ENCODE measurements around the gene KIAA0825.
"Not testable (repeated sequence)": the region's sequence is repeated elsewhere in the genome, so short reads cannot be mapped to it uniquely, and the experiment has no call there.

Gene KIAA0825

DNA sequence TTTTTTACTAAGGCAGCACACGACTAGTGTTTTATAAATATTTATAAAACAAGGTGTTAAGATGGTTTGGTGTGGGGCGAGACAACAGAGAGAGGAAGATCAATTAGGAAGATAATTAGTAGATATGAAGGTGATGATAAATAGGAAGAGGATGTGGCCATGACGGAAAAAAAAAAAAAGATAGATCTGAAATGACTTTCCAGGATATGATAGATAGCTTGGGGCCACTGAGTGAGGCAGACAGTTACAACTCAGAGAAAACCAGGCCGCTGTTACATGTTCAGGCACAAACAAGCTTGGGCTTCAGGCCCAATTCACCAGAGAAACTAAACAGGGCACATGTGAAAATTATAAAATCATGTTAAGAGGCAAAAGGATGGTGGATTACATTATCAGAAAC is 43.2 kb downstream of the KIAA0825 start:
- no peak for DNase-seq (ENCODE audit: low read depth in 2 of 3, low spot score in 1 of 3)

GRCh38 chr5:94573349-94573748 is 45.1 kb downstream of the KIAA0825 start:
- not testable (repeated sequence) for DNase-seq (ENCODE audit: low read depth in 2 of 3, low spot score in 1 of 3)

DNA sequence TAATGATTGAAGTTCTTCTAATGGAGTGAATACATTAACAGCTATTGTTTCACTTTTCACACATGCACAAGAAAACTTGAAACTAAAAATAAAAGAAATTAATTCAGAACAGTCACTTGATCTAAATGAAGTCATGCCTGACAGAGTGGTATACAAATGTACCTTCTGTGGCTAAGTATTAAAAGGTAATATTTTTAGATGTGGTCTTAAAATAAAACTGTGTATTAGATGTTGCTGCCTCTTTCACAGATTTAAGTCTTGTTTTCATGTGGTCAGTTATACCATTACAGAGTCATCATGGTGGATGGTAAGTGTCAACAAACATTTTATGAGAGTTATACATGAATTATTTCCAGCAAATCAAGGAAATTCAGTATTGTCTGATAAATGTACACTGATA is 47.0 kb downstream of the KIAA0825 start:
- DNase-seq (ENCODE audit: low read depth in 2 of 3, low spot score in 1 of 3) = no peak

GRCh38 chr5:94564812-94565211 is 53.6 kb downstream of the KIAA0825 start:
- DNase-seq (ENCODE audit: low read depth in 2 of 3, low spot score in 1 of 3) = no peak

DNA sequence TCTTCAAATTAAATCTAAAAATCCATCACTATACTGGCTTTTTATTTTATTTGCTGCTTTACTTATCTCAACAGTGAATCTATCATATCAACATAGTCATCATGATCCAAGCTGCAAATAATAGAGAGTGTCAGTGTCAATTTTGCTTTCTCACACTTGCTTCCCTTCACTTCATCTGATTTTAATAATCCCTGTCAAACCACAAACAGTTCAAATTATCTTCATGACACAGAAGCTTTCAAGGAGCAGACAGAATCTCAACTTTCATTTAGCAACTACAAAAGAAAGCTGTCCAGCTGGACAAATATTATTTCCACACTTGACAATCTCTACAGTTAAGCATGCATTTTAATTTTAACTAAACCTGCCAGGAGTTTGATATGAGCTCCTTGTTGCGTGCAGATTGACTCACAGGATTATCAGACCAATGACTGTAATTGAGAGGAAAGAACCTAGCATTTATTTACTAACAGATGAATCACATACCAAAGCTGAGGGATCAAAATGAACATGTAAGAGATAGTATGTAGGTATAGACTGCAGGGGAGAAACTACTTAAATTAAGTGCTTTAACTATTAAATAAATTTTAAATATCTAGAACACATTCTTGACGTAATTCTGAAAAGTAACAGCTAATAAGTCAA is 56.0 kb downstream of the KIAA0825 start:
- no peak for DNase-seq (ENCODE audit: low read depth in 2 of 3, low spot score in 1 of 3)

GRCh38 chr5:94558028-94558427 is 60.4 kb downstream of the KIAA0825 start:
- DNase-seq (ENCODE audit: low read depth in 2 of 3, low spot score in 1 of 3) = no peak

DNA sequence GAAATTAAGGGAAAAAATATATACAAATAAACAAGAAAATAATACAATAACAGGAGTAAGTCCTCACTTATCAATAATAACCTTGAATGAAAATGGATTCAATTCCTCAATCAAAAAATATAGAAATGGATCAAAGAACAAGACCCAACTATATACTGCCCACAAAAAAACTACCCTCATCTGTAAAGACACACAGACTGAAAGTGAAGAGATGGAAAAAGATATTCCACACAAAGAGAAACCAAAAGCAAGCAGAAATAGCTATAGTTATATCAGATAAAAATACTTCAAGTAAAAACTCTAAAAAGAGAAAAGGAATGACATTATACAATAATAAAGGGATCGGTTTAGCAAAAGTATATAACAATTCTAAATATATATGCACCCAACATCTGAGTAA is 66.5 kb downstream of the KIAA0825 start:
- no peak for DNase-seq (ENCODE audit: low read depth in 2 of 3, low spot score in 1 of 3)

DNA sequence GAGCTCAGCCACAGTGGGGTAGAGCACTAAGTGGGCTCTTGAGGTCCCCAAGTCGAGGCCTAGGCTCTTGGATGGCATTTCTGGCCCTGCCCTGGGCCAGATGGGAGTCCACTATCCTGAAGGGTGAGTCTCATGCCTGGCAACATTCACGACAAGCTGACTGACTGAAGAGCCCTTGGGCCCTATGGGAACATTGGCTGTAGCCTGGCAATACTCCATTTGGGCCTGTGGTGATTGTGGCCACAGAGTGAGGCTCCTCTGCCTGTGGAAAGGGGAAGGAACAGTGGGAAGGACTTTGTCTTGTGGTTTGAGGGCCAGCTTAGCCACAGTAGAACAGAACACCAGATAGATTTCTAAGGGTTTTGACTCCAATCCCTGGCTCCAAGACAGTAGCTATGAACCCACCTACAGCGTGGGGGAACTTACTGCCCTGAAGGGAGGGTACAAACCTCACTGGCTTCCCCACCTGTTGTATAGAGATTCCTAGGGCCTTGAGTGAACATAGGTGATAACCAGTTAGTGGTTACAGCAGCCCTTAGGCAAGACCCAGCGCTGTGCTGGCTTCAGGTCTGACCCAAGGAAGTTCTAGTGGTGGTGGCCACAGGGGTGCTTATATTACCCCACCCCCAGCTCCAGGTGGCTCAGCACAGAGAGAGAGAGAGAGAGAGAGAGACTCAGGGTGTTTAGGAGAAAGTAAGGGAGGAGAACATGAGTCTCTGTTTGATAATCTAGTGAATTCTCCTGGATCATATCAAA is 72.4 kb downstream of the KIAA0825 start:
- no peak for DNase-seq (ENCODE audit: low read depth in 2 of 3, low spot score in 1 of 3)

GRCh38 chr5:94544875-94545547 is 73.4 kb downstream of the KIAA0825 start:
- no peak for DNase-seq (ENCODE audit: low read depth in 2 of 3, low spot score in 1 of 3)

GRCh38 chr5:94544031-94544650 is 74.3 kb downstream of the KIAA0825 start:
- DNase-seq (ENCODE audit: low read depth in 2 of 3, low spot score in 1 of 3) = no peak

DNA sequence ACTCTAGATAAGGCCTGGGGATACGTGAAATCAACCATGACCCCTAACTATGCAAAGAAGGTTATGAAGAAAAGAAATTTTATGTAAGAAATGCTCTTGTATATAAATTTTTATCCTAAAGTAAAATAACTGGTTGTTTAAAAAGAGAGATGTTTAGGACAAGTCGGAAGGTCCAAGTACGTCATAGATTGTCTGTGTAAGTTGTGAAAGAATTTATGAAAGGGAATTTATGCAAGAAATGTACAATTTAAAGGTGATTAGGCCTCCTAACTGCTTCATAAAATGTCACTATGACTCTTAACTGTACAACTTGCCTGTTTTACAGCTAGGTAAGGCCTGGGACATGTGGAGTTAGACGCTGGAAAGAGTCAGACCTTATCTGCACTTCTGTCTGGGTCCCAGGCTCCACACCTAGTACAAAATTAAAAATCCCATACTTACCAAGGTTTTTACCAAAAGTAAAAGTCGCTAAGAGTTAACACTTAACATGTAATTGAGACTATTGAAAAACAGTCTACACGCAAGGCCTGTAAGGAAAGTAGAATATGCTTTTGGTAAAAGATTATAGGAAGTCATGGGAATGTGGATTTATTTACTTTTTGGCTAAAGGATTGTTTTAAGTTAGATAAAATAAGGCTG is 77.4 kb downstream of the KIAA0825 start:
- DNase-seq (ENCODE audit: low read depth in 2 of 3, low spot score in 1 of 3) = no peak

DNA sequence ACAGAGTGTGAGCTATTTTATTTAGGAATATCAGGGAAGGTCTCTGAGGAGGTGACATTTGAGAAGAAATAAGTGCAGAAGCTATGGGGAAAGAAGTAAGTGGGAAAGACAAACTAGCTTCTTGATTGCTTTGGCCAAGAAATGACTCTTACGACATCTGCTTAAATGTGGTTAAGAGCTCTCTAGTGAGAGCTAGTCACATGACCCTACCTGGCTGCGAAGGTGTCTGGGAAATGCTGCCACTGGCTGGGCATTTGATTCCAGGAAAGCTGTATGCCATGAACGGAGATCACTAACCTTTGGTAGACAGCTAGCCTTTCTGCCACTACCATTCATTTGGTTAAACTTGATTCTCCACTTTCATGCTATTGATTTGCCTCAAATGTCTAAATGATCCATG is 80.1 kb downstream of the KIAA0825 start:
- no peak for DNase-seq (ENCODE audit: low read depth in 2 of 3, low spot score in 1 of 3)

DNA sequence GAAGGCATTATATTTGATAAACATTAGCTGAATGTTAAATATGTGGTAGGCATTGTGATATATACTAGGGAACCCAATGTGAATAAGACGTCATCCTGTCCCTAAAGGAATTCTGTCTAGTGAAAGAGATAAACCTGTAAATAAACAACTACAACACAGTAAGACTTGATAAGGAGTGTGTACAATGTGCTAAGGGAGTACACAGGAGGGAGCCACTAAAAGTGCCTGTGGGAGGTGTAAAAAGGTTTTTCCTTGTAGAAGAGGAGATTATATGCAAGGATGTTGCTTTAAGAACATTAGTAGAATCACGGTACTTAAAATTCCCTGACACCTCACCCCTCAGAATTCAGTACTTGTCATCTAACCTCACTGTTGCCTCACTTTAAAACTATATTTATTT is 91.7 kb downstream of the KIAA0825 start:
- DNase-seq (ENCODE audit: low read depth in 2 of 3, low spot score in 1 of 3) = no peak

- no peak for DNase-seq (ENCODE audit: low read depth in 2 of 3, low spot score in 1 of 3)
Observed at GRCh38 chr5:94524841-94525697, 93.3 kb downstream of the KIAA0825 start.

- DNase-seq (ENCODE audit: low read depth in 2 of 3, low spot score in 1 of 3) = no peak
Observed at GRCh38 chr5:94523018-94523417, 95.4 kb downstream of the KIAA0825 start.

DNA sequence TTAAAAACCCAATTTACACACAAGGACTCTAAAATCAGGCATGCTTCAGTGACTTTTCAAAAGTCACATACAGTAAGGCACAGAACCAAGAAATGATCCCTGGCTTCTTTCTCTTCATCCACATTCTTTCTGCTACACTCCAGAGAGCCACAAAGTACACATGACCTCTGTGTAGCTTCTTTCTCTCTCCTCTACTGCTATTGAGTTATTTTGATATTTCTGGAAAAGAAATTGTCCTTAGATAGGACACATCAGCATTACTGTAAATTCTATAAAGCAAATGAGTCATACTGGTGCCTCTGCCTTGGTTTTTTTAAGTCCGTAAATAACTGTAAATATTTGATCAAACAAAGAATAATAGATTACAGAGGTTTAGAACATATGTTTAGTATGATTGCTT is 96.3 kb downstream of the KIAA0825 start:
- no peak for DNase-seq (ENCODE audit: low read depth in 2 of 3, low spot score in 1 of 3)

DNA sequence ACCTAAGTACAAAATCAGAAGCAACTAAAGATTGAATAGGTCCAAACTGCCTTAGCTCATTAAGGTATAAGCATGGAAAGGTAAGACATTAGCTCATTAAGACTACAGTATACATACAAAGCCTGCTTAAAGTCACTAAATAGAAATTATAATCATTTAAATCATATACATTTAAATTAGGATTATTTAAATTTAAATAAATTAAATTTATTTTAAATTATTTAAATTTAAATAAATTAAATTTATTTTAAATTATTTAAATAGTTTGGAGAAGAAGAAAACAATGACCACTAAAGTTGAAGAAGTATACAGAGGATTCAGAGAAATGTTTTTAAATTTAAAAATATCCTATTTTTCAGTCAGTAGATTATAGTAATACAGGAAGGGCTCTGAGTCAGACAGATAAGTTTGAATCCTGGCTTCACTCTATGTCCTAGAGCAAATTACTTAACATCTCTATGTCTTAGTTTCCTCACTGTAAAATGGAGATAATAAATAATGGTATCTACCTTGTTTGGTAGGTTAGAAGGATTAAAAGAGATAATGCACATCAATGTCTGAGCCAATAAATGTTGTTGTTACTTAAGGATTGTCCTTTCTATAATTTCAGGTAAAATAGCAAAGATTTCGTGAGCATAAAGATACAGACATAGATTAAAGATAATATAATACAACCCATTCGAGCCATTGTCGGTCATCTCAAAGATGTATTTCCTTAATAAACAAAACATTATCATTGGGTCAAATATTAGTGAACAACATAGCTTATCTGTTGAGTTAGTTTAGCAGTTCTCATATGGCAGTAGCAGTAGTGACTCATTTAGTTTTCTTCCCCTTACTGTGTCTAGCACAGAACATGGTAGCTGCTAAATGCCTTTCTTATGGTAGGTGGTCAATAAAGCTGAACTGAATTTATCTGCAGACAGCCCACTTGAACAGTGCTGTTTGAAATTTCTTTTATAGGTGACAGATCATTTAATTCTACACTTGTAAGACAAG is 100.6 kb downstream of the KIAA0825 start:
- no peak for DNase-seq (ENCODE audit: low read depth in 2 of 3, low spot score in 1 of 3)

GRCh38 chr5:94516148-94516547 is 102.3 kb downstream of the KIAA0825 start:
- no peak for DNase-seq (ENCODE audit: low read depth in 2 of 3, low spot score in 1 of 3)

DNA sequence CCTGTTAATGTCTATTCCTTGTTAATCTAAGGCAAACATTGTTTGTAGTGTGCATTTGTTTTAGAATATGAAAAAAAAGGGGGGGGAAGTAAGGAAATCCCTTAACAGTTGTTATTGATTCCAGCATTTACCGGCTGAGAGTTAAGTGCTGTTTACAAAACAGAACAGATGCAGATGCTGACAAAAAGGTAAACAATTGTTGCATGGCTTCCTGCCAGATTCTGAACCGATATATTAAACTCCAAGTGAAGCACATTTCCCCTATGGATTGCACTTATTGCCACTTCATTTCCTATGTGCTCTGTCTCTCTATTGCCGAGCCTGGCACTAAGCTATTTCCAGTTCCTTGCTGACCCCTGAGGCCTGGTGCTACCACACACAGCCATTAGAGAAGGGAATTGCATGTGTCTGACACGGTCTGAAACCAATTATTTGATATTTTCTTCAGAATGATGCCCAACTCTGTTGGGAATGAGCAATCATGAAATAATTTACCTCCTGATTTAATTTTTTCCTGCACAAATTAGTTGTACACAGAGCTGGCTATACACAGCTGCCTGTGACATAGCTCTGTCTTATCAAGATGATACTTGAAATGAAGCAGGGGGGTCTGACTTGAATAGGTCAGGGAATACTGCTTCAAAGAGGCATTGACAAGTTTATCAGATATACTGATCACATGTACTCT is 109.8 kb downstream of the KIAA0825 start:
- no peak for DNase-seq (ENCODE audit: low read depth in 2 of 3, low spot score in 1 of 3)
